ENCODE data around the gene FOXL3.

The FOXL3 gene

GRCh38 chr7:309586-310228 is 19.7 kb downstream of the FOXL3 start:
- H3K36me3 ChIP-seq (ENCODE audit: control insufficient read depth, insufficient read depth, low read length): no peaks in the 10 kb centered on the region
- no peak overlapping the region for H3K27ac ChIP-seq (ENCODE audit: insufficient read depth, low read length, poor library complexity, severe bottlenecking)
- no peak for DNase-seq
- H3K4me3 ChIP-seq (ENCODE audit: insufficient read depth, low read depth, low read length, poor library complexity, severe bottlenecking): no peak overlapping the region
- H3K9me3 ChIP-seq (ENCODE audit: control insufficient read depth, low read length): no peaks in the 10 kb centered on the region
- no peaks in the 10 kb centered on the region for H3K4me1 ChIP-seq (ENCODE audit: control insufficient read depth, insufficient read depth, low read length, poor library complexity, severe bottlenecking)
- no peaks in the 10 kb centered on the region for H3K27me3 ChIP-seq (replicated peaks; ENCODE audit: control insufficient read depth, insufficient read depth, low read length, poor library complexity, severe bottlenecking)

- Histone ChIP-seq H3K27ac (ENCODE audit: insufficient read depth, low read length, poor library complexity, severe bottlenecking) (no peak overlapping the region), H3K4me3 (ENCODE audit: insufficient read depth, low read depth, low read length, poor library complexity, severe bottlenecking) (no peak overlapping the region), H3K36me3 (ENCODE audit: control insufficient read depth, insufficient read depth, low read length) (no peaks in the 10 kb centered on the region), H3K4me1 (ENCODE audit: control insufficient read depth, insufficient read depth, low read length, poor library complexity, severe bottlenecking) (no peaks in the 10 kb centered on the region), H3K27me3 (replicated peaks; ENCODE audit: control insufficient read depth, insufficient read depth, low read length, poor library complexity, severe bottlenecking) (no peaks in the 10 kb centered on the region), H3K9me3 (ENCODE audit: control insufficient read depth, low read length) (no peaks in the 10 kb centered on the region)
- DNase-seq: no peak
Measured at GRCh38 chr7:311131-311680, 21.2 kb downstream of the FOXL3 start.

GRCh38 chr7:311796-312195 is 21.8 kb downstream of the FOXL3 start:
- Histone ChIP-seq H3K27me3 (replicated peaks; ENCODE audit: control insufficient read depth, insufficient read depth, low read length, poor library complexity, severe bottlenecking) (no peaks in the 10 kb centered on the region), H3K27ac (ENCODE audit: insufficient read depth, low read length, poor library complexity, severe bottlenecking) (no peak overlapping the region)
- no peak for DNase-seq

GRCh38 chr7:312424-312823 is 22.5 kb downstream of the FOXL3 start:
- H3K27me3 ChIP-seq (replicated peaks; ENCODE audit: control insufficient read depth, insufficient read depth, low read length, poor library complexity, severe bottlenecking): no peaks in the 10 kb centered on the region
- DNase-seq: no peak

More at GRCh38 chr7:311796-312195, 21.8 kb downstream of the FOXL3 start:
- H3K4me3 ChIP-seq (ENCODE audit: insufficient read depth, low read depth, low read length, poor library complexity, severe bottlenecking): no peak overlapping the region
- no peaks in the 10 kb centered on the region for H3K36me3 ChIP-seq (ENCODE audit: control insufficient read depth, insufficient read depth, low read length)
- no peaks in the 10 kb centered on the region for H3K4me1 ChIP-seq (ENCODE audit: control insufficient read depth, insufficient read depth, low read length, poor library complexity, severe bottlenecking)
- no peaks in the 10 kb centered on the region for H3K9me3 ChIP-seq (ENCODE audit: control insufficient read depth, low read length)

GRCh38 chr7:314853-315252 is 24.9 kb downstream of the FOXL3 start:
- no peaks in the 10 kb centered on the region for H3K27me3 ChIP-seq (replicated peaks; ENCODE audit: control insufficient read depth, insufficient read depth, low read length, poor library complexity, severe bottlenecking)

More at GRCh38 chr7:312424-312823, 22.5 kb downstream of the FOXL3 start:
- Histone ChIP-seq H3K36me3 (ENCODE audit: control insufficient read depth, insufficient read depth, low read length) (no peaks in the 10 kb centered on the region), H3K4me3 (ENCODE audit: insufficient read depth, low read depth, low read length, poor library complexity, severe bottlenecking) (no peak overlapping the region), H3K27ac (ENCODE audit: insufficient read depth, low read length, poor library complexity, severe bottlenecking) (no peak overlapping the region), H3K9me3 (ENCODE audit: control insufficient read depth, low read length) (no peaks in the 10 kb centered on the region), H3K4me1 (ENCODE audit: control insufficient read depth, insufficient read depth, low read length, poor library complexity, severe bottlenecking) (no peaks in the 10 kb centered on the region)

GRCh38 chr7:315516-316265 is 25.7 kb downstream of the FOXL3 start:
- Histone ChIP-seq H3K9me3 (ENCODE audit: control insufficient read depth, low read length) (no peaks in the 10 kb centered on the region), H3K36me3 (ENCODE audit: control insufficient read depth, insufficient read depth, low read length) (no peaks in the 10 kb centered on the region), H3K27ac (ENCODE audit: insufficient read depth, low read length, poor library complexity, severe bottlenecking) (no peak overlapping the region), H3K27me3 (replicated peaks; ENCODE audit: control insufficient read depth, insufficient read depth, low read length, poor library complexity, severe bottlenecking) (no peaks in the 10 kb centered on the region), H3K4me3 (ENCODE audit: insufficient read depth, low read depth, low read length, poor library complexity, severe bottlenecking) (no peak overlapping the region), H3K4me1 (ENCODE audit: control insufficient read depth, insufficient read depth, low read length, poor library complexity, severe bottlenecking) (no peaks in the 10 kb centered on the region)
- no peak for DNase-seq

More at GRCh38 chr7:314853-315252, 24.9 kb downstream of the FOXL3 start:
- no peaks in the 10 kb centered on the region for H3K4me1 ChIP-seq (ENCODE audit: control insufficient read depth, insufficient read depth, low read length, poor library complexity, severe bottlenecking)
- no peaks in the 10 kb centered on the region for H3K36me3 ChIP-seq (ENCODE audit: control insufficient read depth, insufficient read depth, low read length)
- H3K27ac ChIP-seq (ENCODE audit: insufficient read depth, low read length, poor library complexity, severe bottlenecking): no peak overlapping the region
- H3K9me3 ChIP-seq (ENCODE audit: control insufficient read depth, low read length): no peaks in the 10 kb centered on the region
- DNase-seq: no peak
- no peak overlapping the region for H3K4me3 ChIP-seq (ENCODE audit: insufficient read depth, low read depth, low read length, poor library complexity, severe bottlenecking)

- Histone ChIP-seq H3K4me3 (ENCODE audit: insufficient read depth, low read depth, low read length, poor library complexity, severe bottlenecking) (no peak overlapping the region), H3K36me3 (ENCODE audit: control insufficient read depth, insufficient read depth, low read length) (no peaks in the 10 kb centered on the region), H3K4me1 (ENCODE audit: control insufficient read depth, insufficient read depth, low read length, poor library complexity, severe bottlenecking) (no peaks in the 10 kb centered on the region), H3K27me3 (replicated peaks; ENCODE audit: control insufficient read depth, insufficient read depth, low read length, poor library complexity, severe bottlenecking) (no peaks in the 10 kb centered on the region), H3K27ac (ENCODE audit: insufficient read depth, low read length, poor library complexity, severe bottlenecking) (no peak overlapping the region), H3K9me3 (ENCODE audit: control insufficient read depth, low read length) (no peaks in the 10 kb centered on the region)
- no peak for DNase-seq
Measured at GRCh38 chr7:317643-318405, 27.9 kb downstream of the FOXL3 start.

- no peak for DNase-seq
- Histone ChIP-seq H3K4me1 (ENCODE audit: control insufficient read depth, insufficient read depth, low read length, poor library complexity, severe bottlenecking) (no peaks in the 10 kb centered on the region), H3K4me3 (ENCODE audit: insufficient read depth, low read depth, low read length, poor library complexity, severe bottlenecking) (no peak overlapping the region), H3K9me3 (ENCODE audit: control insufficient read depth, low read length) (no peaks in the 10 kb centered on the region), H3K27me3 (replicated peaks; ENCODE audit: control insufficient read depth, insufficient read depth, low read length, poor library complexity, severe bottlenecking) (no peaks in the 10 kb centered on the region), H3K27ac (ENCODE audit: insufficient read depth, low read length, poor library complexity, severe bottlenecking) (no peak overlapping the region), H3K36me3 (ENCODE audit: control insufficient read depth, insufficient read depth, low read length) (no peaks in the 10 kb centered on the region)
Measured at GRCh38 chr7:318476-318875, 28.5 kb downstream of the FOXL3 start.

- no peak overlapping the region for H3K27ac ChIP-seq (ENCODE audit: insufficient read depth, low read length, poor library complexity, severe bottlenecking)
- H3K36me3 ChIP-seq (ENCODE audit: control insufficient read depth, insufficient read depth, low read length): no peaks in the 10 kb centered on the region
- DNase-seq: no peak
- H3K4me3 ChIP-seq (ENCODE audit: insufficient read depth, low read depth, low read length, poor library complexity, severe bottlenecking): no peak overlapping the region
- no peaks in the 10 kb centered on the region for H3K4me1 ChIP-seq (ENCODE audit: control insufficient read depth, insufficient read depth, low read length, poor library complexity, severe bottlenecking)
- H3K9me3 ChIP-seq (ENCODE audit: control insufficient read depth, low read length): no peaks in the 10 kb centered on the region
- no peaks in the 10 kb centered on the region for H3K27me3 ChIP-seq (replicated peaks; ENCODE audit: control insufficient read depth, insufficient read depth, low read length, poor library complexity, severe bottlenecking)
Measured at GRCh38 chr7:318878-319661, 29.1 kb downstream of the FOXL3 start.

Measured in effector memory CD4-positive, alpha-beta T cell (primary cell).